Stimulated activated CD8-positive, alpha-beta memory T cell treated with anti-CD3 and anti-CD28 coated beads, Interleukin-12 subunit alpha, Interleukin-12 subunit beta, amount 100 ng/mL, for 24 hours (primary cell): ENCODE results near the gene MET.
"Not testable (repeated sequence)": the region's sequence is repeated elsewhere in the genome, so short reads cannot be mapped to it uniquely, and the experiment has no call there.

Source experiments
- DNase-seq: peaks from one replicate; pipeline ENCODE4 v3.0.0-alpha.2; 2020; ENCODE audit errors: extremely low read depth

Gene MET

GRCh38 chr7:116671681-116672595 is at the start of gene MET:
TSS of gene MET (plus strand) at chr7:116672196. CDS start at chr7:116699085, 26,889 bp downstream.
- DNase-seq = no peak

GRCh38 chr7:116626886-116627285 is 45.1 kb upstream of the MET start:
- no peak for DNase-seq

- DNase-seq = no peak
These were observed 42.9 kb upstream of the MET start for GRCh38 chr7:116629051-116629463.

- DNase-seq = no peak
These were observed 41.6 kb upstream of the MET start for GRCh38 chr7:116630357-116630756.

GRCh38 chr7:116630932-116631671 is 40.9 kb upstream of the MET start:
- no peak for DNase-seq

GRCh38 chr7:116631676-116632075 is 40.3 kb upstream of the MET start:
- DNase-seq = no peak

GRCh38 chr7:116632384-116632783 is 39.6 kb upstream of the MET start:
- no peak for DNase-seq

- DNase-seq = no peak
These were observed 38.6 kb upstream of the MET start for GRCh38 chr7:116633131-116633988.

GRCh38 chr7:116636997-116637396 is 35.0 kb upstream of the MET start:
- DNase-seq = no peak

GRCh38 chr7:116638592-116638991 is 33.4 kb upstream of the MET start:
- not testable (repeated sequence) for DNase-seq

- no peak for DNase-seq
These were observed 30.3 kb upstream of the MET start for GRCh38 chr7:116641551-116642153.

GRCh38 chr7:116643148-116643547 is 28.8 kb upstream of the MET start:
- DNase-seq = not testable (repeated sequence)

GRCh38 chr7:116644628-116645027 is 27.4 kb upstream of the MET start:
- DNase-seq = no peak

- no peak for DNase-seq
These were observed 24.7 kb upstream of the MET start for GRCh38 chr7:116647290-116647689.

GRCh38 chr7:116647861-116648260 is 24.1 kb upstream of the MET start:
- no peak for DNase-seq

GRCh38 chr7:116650436-116650835 is 21.6 kb upstream of the MET start:
- DNase-seq = no peak

- DNase-seq = no peak
These were observed 19.2 kb upstream of the MET start for GRCh38 chr7:116652793-116653192.

- DNase-seq = no peak
These were observed 18.8 kb upstream of the MET start for GRCh38 chr7:116653204-116653603.

GRCh38 chr7:116653646-116654045 is 18.4 kb upstream of the MET start:
- no peak for DNase-seq

- not testable (repeated sequence) for DNase-seq
These were observed 12.7 kb upstream of the MET start for GRCh38 chr7:116659248-116659647.

- no peak for DNase-seq
These were observed 10.1 kb upstream of the MET start for GRCh38 chr7:116661865-116662264.
